SK-N-SH (cell line): ENCODE measurements around the gene SPATA24. TPM values are rescaled to one million over a fixed set of nuclear protein-coding genes. Genes with fewer than 3 reads are reported as not detected.

Source experiments
- CTCF ChIA-PET: fragments of 300-600, 350-600 bp; formaldehyde crosslinking; extraction: SDS; loops from one replicate; lab custom pipeline; 2021; lab: Yijun Ruan, JAX
- POLR2A ChIA-PET: fragments of 350-600 bp; sonication (Branson Sonifier 250); formaldehyde crosslinking; extraction: SDS; loops from one replicate; lab custom pipeline; 2020; ENCODE audit warnings: antibody characterized with exemption, inconsistent platforms; lab: Yijun Ruan, JAX
- DNase-seq: peaks from one replicate; pipeline ENCODE4 v3.0.0; 2012
- H2AFZ ChIP-seq: fragments of 200-600 bp; sonication (generic); 2 replicates; pipeline ENCODE4 v1.8.1; 2016; ENCODE audit warnings: antibody characterized with exemption, mild to moderate bottlenecking, low read depth
- H3F3A ChIP-seq: fragments of 200-600 bp; sonication (generic); replicated peaks from 2 replicates; pipeline ENCODE3; 2016; ENCODE audit warnings: antibody characterized with exemption, mild to moderate bottlenecking; ENCODE audit not compliant: insufficient read depth
- H3K27ac ChIP-seq, 2 experiments: fragments of 200-500 bp in 1 of 2; fragments of 200-600 bp in 1 of 2; sonication (Bioruptor generic) in 1 of 2; sonication (generic), shearing (Covaris generic) in 1 of 2; 2 replicates each; pipeline versions ENCODE4 v1.5.1 to v1.6.1; 2014 to 2016; ENCODE audit warnings: low read depth in 2 of 2, inconsistent platforms in 1 of 2, low read length in 1 of 2, mild to moderate bottlenecking in 1 of 2, mixed read lengths in 1 of 2
- H3K27me3 ChIP-seq: fragments of 200-600 bp; sonication (generic), shearing (Covaris generic); 2 replicates; pipeline ENCODE4 v1.6.1; 2016; ENCODE audit warnings: mixed run types; ENCODE audit not compliant: insufficient read depth
- H3K36me3 ChIP-seq, 2 experiments: fragments of 200-500 bp in 1 of 2; fragments of 200-600 bp in 1 of 2; sonication (Bioruptor generic) in 1 of 2; sonication (generic) in 1 of 2; replicated peaks in 1 of 2; 2 replicates each; pipeline versions ENCODE3 to v1.5.1; 2014 to 2016; ENCODE audit warnings: low read length in 1 of 2, mild to moderate bottlenecking in 1 of 2; ENCODE audit not compliant: insufficient read depth in 2 of 2, control insufficient read depth in 1 of 2
- H3K4me1 ChIP-seq, 2 experiments: fragments of 200-500 bp in 1 of 2; fragments of 200-600 bp in 1 of 2; sonication (Bioruptor generic) in 1 of 2; sonication (generic), shearing (Covaris generic) in 1 of 2; 2 replicates each; pipeline versions ENCODE4 v1.5.1 to v1.6.1; 2014 to 2016; ENCODE audit warnings: low read depth in 1 of 2, low read length in 1 of 2, mixed run types in 1 of 2; ENCODE audit not compliant: insufficient read depth in 2 of 2, control insufficient read depth in 1 of 2
- H3K4me2 ChIP-seq: fragments of 200-600 bp; sonication (generic), shearing (Covaris generic); 2 replicates; pipeline ENCODE4 v1.6.1; 2017; ENCODE audit warnings: mixed run types
- H3K4me3 ChIP-seq, 2 experiments: fragments of 200-500 bp in 1 of 2; fragments of 200-600 bp in 1 of 2; sonication (Bioruptor generic) in 1 of 2; sonication (generic), shearing (Covaris generic) in 1 of 2; 2 replicates each; pipeline versions ENCODE4 v1.5.1 to v1.8.1; 2014 to 2016; ENCODE audit warnings: low read depth in 2 of 2, inconsistent platforms in 1 of 2, low read length in 1 of 2, mild to moderate bottlenecking in 1 of 2, mixed read lengths in 1 of 2, moderate library complexity in 1 of 2
- H3K79me2 ChIP-seq: fragments of 200-600 bp; sonication (generic); 2 replicates; pipeline ENCODE4 v1.8.1; 2017; ENCODE audit warnings: mild to moderate bottlenecking; ENCODE audit not compliant: insufficient read depth
- H3K9ac ChIP-seq: fragments of 200-600 bp; sonication (generic); 2 replicates; pipeline ENCODE4 v1.6.1; 2017; ENCODE audit warnings: mixed run types
- H3K9me2 ChIP-seq: fragments of 200-600 bp; sonication (generic); 2 replicates; pipeline ENCODE4 v1.6.1; 2017; ENCODE audit warnings: mixed run types
- H3K9me3 ChIP-seq: fragments of 200-600 bp; sonication (generic); 2 replicates; pipeline ENCODE4 v1.6.1; 2017; ENCODE audit warnings: mixed run types, mild to moderate bottlenecking, moderate library complexity
- H4K20me1 ChIP-seq: fragments of 200-600 bp; sonication (generic); 2 replicates; pipeline ENCODE4 v1.6.1; 2017; ENCODE audit warnings: mild to moderate bottlenecking, mixed run types; ENCODE audit not compliant: insufficient read depth
- EZH2phosphoT487 ChIP-seq: fragments of 200-600 bp; sonication (generic); IDR thresholded peaks from 2 replicates; pipeline ENCODE4 v1.6.1; 2017; ENCODE audit warnings: low read depth, mixed run types, mild to moderate bottlenecking, antibody characterized with exemption, moderate library complexity, borderline replicate concordance
- FOSL2 ChIP-seq: IDR thresholded peaks from 2 replicates; pipeline ENCODE4 v1.4.0; 2012; ENCODE audit warnings: low read depth, mild to moderate bottlenecking, moderate library complexity, borderline replicate concordance
- FOXM1 ChIP-seq: IDR thresholded peaks from 2 replicates; pipeline ENCODE4 v1.4.0; 2012; ENCODE audit warnings: low read depth, mild to moderate bottlenecking
- GABPA ChIP-seq: IDR thresholded peaks from 2 replicates; pipeline ENCODE4 v1.4.0; 2012; ENCODE audit warnings: low read depth, mild to moderate bottlenecking
- JUND ChIP-seq: IDR thresholded peaks from 2 replicates; pipeline ENCODE4 v1.4.0; 2012
- MAX ChIP-seq: IDR thresholded peaks from 2 replicates; pipeline ENCODE4 v1.4.0; 2012; ENCODE audit warnings: low read depth
- MEF2A ChIP-seq: IDR thresholded peaks from 2 replicates; pipeline ENCODE4 v1.4.0; 2012; ENCODE audit warnings: low read depth, borderline replicate concordance
- NFIC ChIP-seq: IDR thresholded peaks from 2 replicates; pipeline ENCODE4 v1.4.0; 2012; ENCODE audit warnings: borderline replicate concordance
- RAD21 ChIP-seq: IDR thresholded peaks from 2 replicates; pipeline ENCODE4 v1.6.1; 2012; ENCODE audit warnings: mild to moderate bottlenecking, low read length
- REST ChIP-seq: IDR thresholded peaks from 2 replicates; pipeline ENCODE4 v1.6.1; 2012; ENCODE audit warnings: mild to moderate bottlenecking, low read depth, low read length, moderate library complexity
- RXRA ChIP-seq: IDR thresholded peaks from 2 replicates; pipeline ENCODE4 v1.4.0; 2012; ENCODE audit warnings: low read depth, mild to moderate bottlenecking, borderline replicate concordance
- SMC3 ChIP-seq: IDR thresholded peaks from 2 replicates; pipeline ENCODE4 v1.6.1; 2012; ENCODE audit warnings: low read depth, low read length, improper control_type of control experiment
- TCF12 ChIP-seq: IDR thresholded peaks from 2 replicates; pipeline ENCODE4 v1.4.0; 2012
- USF1 ChIP-seq: IDR thresholded peaks from 2 replicates; pipeline ENCODE4 v1.4.0; 2012; ENCODE audit warnings: low read depth, borderline replicate concordance
- ZBTB33 ChIP-seq: IDR thresholded peaks from 2 replicates; pipeline ENCODE4 v1.4.0; 2012; ENCODE audit warnings: low read depth, borderline replicate concordance
- polyA plus RNA-seq, 3 experiments: library from polyadenylated mRNA; depleted of rRNA; stranded (reverse); fragments of >200 nt; gene quantifications; 2 replicates each; pipeline ENCODE4 v1.2.3, GENCODE V29; 2012

Gene SPATA24
- polyA plus RNA-seq, 1 of the 3 experiments (the other 2 are of a cell fraction), result 7.6 TPM

- TF ChIP-seq REST, result no peak
- TF ChIP-seq USF1, result no peak
- TF ChIP-seq ZBTB33, result no peak
- TF ChIP-seq GABPA, result no peak
- TF ChIP-seq SMC3, result no peak
Observed at GRCh38 chr5:139416651-139417050, 12.8 kb upstream of the SPATA24 start (continued).

GRCh38 chr5:139415869-139416268, 12.0 kb upstream of the SPATA24 start:
- H3K9ac ChIP-seq, result no peak overlapping the region
- peaks cover 35 to 63% of the 10 kb centered on the region in 2 experiments for H3K36me3 ChIP-seq
- no peak for DNase-seq
- H3K79me2 ChIP-seq, result no peaks in the 10 kb centered on the region
- no peaks in the 10 kb centered on the region for H4K20me1 ChIP-seq
- no peaks in the 10 kb centered on the region for H3K9me2 ChIP-seq
- ChIA-PET CTCF (interaction anchor here (1.3 to 1.6 kb wide), 4 partner anchors 9 to 102 kb away, joined by 3 to 7 read pairs (median 4); no protein-coding TSS in a partner anchor), POLR2A (no interaction called here)
- H3K4me2 ChIP-seq, result no peak overlapping the region
- no peaks in the 10 kb centered on the region for H3K9me3 ChIP-seq
- TF ChIP-seq EZH2phosphoT487, result no peak
- no peak for TF ChIP-seq SMC3
- no peak for TF ChIP-seq RAD21
- TF ChIP-seq TCF12, result no peak
- no peak for TF ChIP-seq FOSL2
- no peak for TF ChIP-seq RXRA
- no peak for TF ChIP-seq USF1
- TF ChIP-seq GABPA, result no peak
- no peak for TF ChIP-seq MEF2A
- TF ChIP-seq FOXM1, result no peak
- no peak for TF ChIP-seq JUND
- no peak for TF ChIP-seq REST
- TF ChIP-seq MAX, result no peak
- no peak for TF ChIP-seq NFIC
- peaks cover 0 to 9% of the 10 kb centered on the region in 2 experiments; a peak in 1 of 4 replicates for H3K4me1 ChIP-seq
- no peaks in the 10 kb centered on the region for H3K27me3 ChIP-seq
- H3K27ac ChIP-seq, result no peak overlapping the region; a peak in 1 of 4 replicates
- no peaks in the 10 kb centered on the region for H3F3A ChIP-seq
- no peak overlapping the region for H2AFZ ChIP-seq
- no peak overlapping the region for H3K4me3 ChIP-seq
